ENCODE results near the gene ARID1B.

- TF ChIP-seq CTCF (IDR thresholded peaks at IDR 0.05) = no peak
- peak in 1 of 2 donors; percentile 59 for TF ChIP-seq POLR2A (IDR thresholded peaks at IDR 0.05)
Measured at GRCh38 chr6:156780102-156780641, 3.0 kb downstream of the ARID1B start.
